Sigmoid colon (tissue), 7 donors: ENCODE data around the gene NEDD8. TPM values are rescaled to one million over a fixed set of nuclear protein-coding genes. Genes with fewer than 3 reads are reported as not detected.

Experiments
- DNase-seq: peaks from one replicate; pipeline ENCODE4 v3.0.0-alpha.2; 2019
- H3K27ac ChIP-seq, 4 donors: fragments of 200-600 bp; sonication (generic); one replicate each; pipeline ENCODE4 v1.5.1; 2016 to 2019; ENCODE audit warnings: mild to moderate bottlenecking in 1 of 4
- H3K27me3 ChIP-seq, 3 donors: fragments of 200-600 bp; sonication (generic); one replicate each; pipeline ENCODE4 v1.5.1; 2019; ENCODE audit warnings: mild to moderate bottlenecking in 1 of 3
- H3K36me3 ChIP-seq, 4 donors: fragments of 200-600 bp; sonication (generic); one replicate each; pipeline ENCODE4 v1.5.1; 2016 to 2019
- H3K4me1 ChIP-seq, 4 donors: fragments of 200-600 bp; sonication (generic); one replicate each; pipeline ENCODE4 v1.5.1; 2017 to 2019
- H3K4me3 ChIP-seq, 4 donors: fragments of 200-600 bp; sonication (generic); one replicate each; pipeline ENCODE4 v1.5.1; 2017 to 2019; ENCODE audit warnings: mild to moderate bottlenecking in 2 of 4, moderate library complexity in 1 of 4
- H3K9me3 ChIP-seq, 4 donors: fragments of 200-600 bp in 3 of 4; sonication (generic) in 3 of 4; one replicate each; pipeline versions ENCODE4 v1.5.1 to v1.6.1; 2013 to 2019
- CTCF ChIP-seq, 4 experiments: fragments of 450-650 bp in 3 of 4; fragments of 200-600 bp in 1 of 4; IDR thresholded peaks; one replicate each; pipeline ENCODE4 v1.5.1; 2016 to 2019; ENCODE audit warnings: antibody characterized with exemption in 4 of 4, mild to moderate bottlenecking in 3 of 4, moderate library complexity in 2 of 4
- EP300 ChIP-seq, 4 donors: sonication (generic); formaldehyde crosslinking; IDR thresholded peaks; one replicate each; pipeline ENCODE4 v1.6.1; 2017; ENCODE audit warnings: antibody characterized with exemption in 4 of 4
- POLR2A ChIP-seq, 2 donors: fragments of 450-650 bp; IDR thresholded peaks; one replicate each; pipeline ENCODE4 v1.6.1; 2016; ENCODE audit warnings: antibody characterized with exemption in 2 of 2, mild to moderate bottlenecking in 2 of 2, moderate library complexity in 2 of 2
- POLR2AphosphoS5 ChIP-seq, 4 donors: sonication (generic); formaldehyde crosslinking; IDR thresholded peaks; one replicate each; pipeline ENCODE4 v1.6.1; 2017; ENCODE audit warnings: antibody characterized with exemption in 4 of 4
- WGBS, 2 donors: extraction: QIAGEN DNeasy Blood & Tissue Kit; methylation state at CpG; one replicate each; pipeline ENCODE4 v1.1.7; 2013; 5-methylcytosine and 5-hydroxymethylcytosine counted together
- intact Hi-C: fragments of 100-400 bp; cut with DNase I; formaldehyde crosslinking; loops from one replicate; pipeline ENCODE4 v1.15.1; 2023
- polyA plus RNA-seq, 3 donors: library from polyadenylated mRNA; stranded (reverse); fragments of 200-250 nt; gene quantifications; one replicate each; pipeline ENCODE4 v1.2.3, GENCODE V29; 2013
- total RNA-seq, 4 donors: library from RNA; depleted of rRNA; stranded (reverse); fragments of >200 nt; gene quantifications; one replicate each; pipeline ENCODE4 v1.1.0, GENCODE V29; 2016
- donor health status: healthy with polysubstance abuse.
- donor health status: Bipolar disorder and iron deficiency.
- donor health status: healthy.

Gene NEDD8
- total RNA-seq (100 to 1,000 TPM; 104 to 217 (median 189) TPM), polyA plus RNA-seq (100 to 1,000 TPM; 204 to 243 (median 221) TPM)

- intact Hi-C loops, result loop anchor here (5.0 kb wide), 1 partner anchor 85 kb away; the partner anchor contains the start of genes PSME2 and RNF31
- Histone ChIP-seq H3K4me3 (peak within 1 kb of the TSS; percentile 68 to 91 (median 88)), H3K27me3 (no peaks in the 10 kb centered on the region), H3K36me3 (peaks cover 7 to 41% (median 14%) of the 10 kb centered on the region in 4 donors), H3K27ac (peak within 1 kb of the TSS; percentile 82 to 93 (median 89)), H3K4me1 (peaks cover 0 to 32% (median 30%) of the 10 kb centered on the region in 4 donors), H3K9me3 (no peaks in the 10 kb centered on the region)
- 0% methylated on average over 30 of the region's 30 CpGs for WGBS, 2 donors
- TF ChIP-seq POLR2AphosphoS5 (IDR thresholded peaks at IDR 0.05) (peak; percentile 78 to 93 (median 87)), EP300 (IDR thresholded peaks at IDR 0.05) (no peak), POLR2A (IDR thresholded peaks at IDR 0.05) (peak; percentile 51 to 77), CTCF (IDR thresholded peaks at IDR 0.05) (no peak)
- peak; percentile 98 for DNase-seq
Observed at GRCh38 chr14:24232121-24232644, at the start of gene NEDD8. NEDD8 (minus strand) TSS chr14:24232367; CDS start chr14:24232267, 100 bp downstream.

- Histone ChIP-seq H3K27me3 (no peaks in the 10 kb centered on the region), H3K27ac (no peak overlapping the region), H3K4me3 (no peak overlapping the region), H3K9me3 (no peaks in the 10 kb centered on the region), H3K4me1 (no peaks in the 10 kb centered on the region), H3K36me3 (no peaks in the 10 kb centered on the region)
- intact Hi-C loops, result no loop called here
- no peak for TF ChIP-seq EP300 (IDR thresholded peaks at IDR 0.05)
- no peak for TF ChIP-seq CTCF (IDR thresholded peaks at IDR 0.05)
- TF ChIP-seq POLR2AphosphoS5 (IDR thresholded peaks at IDR 0.05), result no peak
- no peak for TF ChIP-seq POLR2A (IDR thresholded peaks at IDR 0.05)
- DNase-seq, result no peak
- 92 to 93% methylated on average over 7 of the region's 7 CpGs for WGBS, 2 donors
Observed at GRCh38 chr14:24281636-24282035, 49.5 kb upstream of the NEDD8 start.

GRCh38 chr14:24280797-24281460, 48.8 kb upstream of the NEDD8 start:
- intact Hi-C loops, result no loop called here
- Histone ChIP-seq H3K9me3 (no peaks in the 10 kb centered on the region), H3K4me3 (no peak overlapping the region), H3K27ac (no peak overlapping the region), H3K36me3 (no peaks in the 10 kb centered on the region), H3K4me1 (no peaks in the 10 kb centered on the region), H3K27me3 (no peaks in the 10 kb centered on the region)
- 88 to 91% methylated on average over 6 of the region's 6 CpGs for WGBS, 2 donors
- TF ChIP-seq CTCF (IDR thresholded peaks at IDR 0.05) (no peak), EP300 (IDR thresholded peaks at IDR 0.05) (no peak), POLR2A (IDR thresholded peaks at IDR 0.05) (no peak), POLR2AphosphoS5 (IDR thresholded peaks at IDR 0.05) (no peak)
- no peak for DNase-seq

GRCh38 chr14:24279301-24280186, 47.4 kb upstream of the NEDD8 start:
- no peaks in the 10 kb centered on the region for H3K9me3 ChIP-seq
- no peak for DNase-seq
- H3K4me3 ChIP-seq, result no peak overlapping the region
- H3K4me1 ChIP-seq, result no peaks in the 10 kb centered on the region
- H3K27ac ChIP-seq, result no peak overlapping the region
- no peaks in the 10 kb centered on the region for H3K36me3 ChIP-seq
- no peaks in the 10 kb centered on the region for H3K27me3 ChIP-seq
- intact Hi-C loops, result no loop called here
- WGBS, 2 donors, result 67 to 76% methylated on average over 11 of the region's 11 CpGs
- no peak for TF ChIP-seq POLR2AphosphoS5 (IDR thresholded peaks at IDR 0.05)
- TF ChIP-seq CTCF (IDR thresholded peaks at IDR 0.05), result no peak
- TF ChIP-seq EP300 (IDR thresholded peaks at IDR 0.05), result no peak
- TF ChIP-seq POLR2A (IDR thresholded peaks at IDR 0.05), result no peak
